ENCODE measurements around the gene CCDC146.
"Not testable (repeated sequence)": the region's sequence is repeated elsewhere in the genome, so short reads cannot be mapped to it uniquely, and the experiment has no call there.

The CCDC146 gene

DNA sequence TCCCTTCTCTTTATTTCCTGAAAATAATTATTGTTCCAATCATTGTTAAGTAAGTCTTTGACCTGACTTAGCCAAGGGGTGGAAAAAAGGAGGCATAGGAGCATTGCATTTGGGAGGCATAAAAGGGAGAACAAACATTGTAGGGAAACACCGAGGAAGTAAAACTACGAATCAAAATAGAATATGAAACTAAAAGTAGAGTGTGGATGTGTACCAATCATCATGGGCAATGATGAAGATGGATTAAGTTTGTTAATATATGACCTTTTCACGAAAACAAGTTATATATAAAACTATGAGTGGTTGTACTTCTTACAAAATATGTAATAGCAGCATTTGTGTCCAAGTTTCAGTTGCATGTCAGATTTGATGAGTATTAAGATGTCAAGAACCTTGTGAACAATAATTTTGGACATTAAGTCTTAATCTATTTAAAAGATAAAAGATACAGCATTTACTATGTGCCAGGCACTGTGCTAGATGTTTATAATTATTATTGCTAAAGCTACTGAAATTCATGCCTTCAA, 52.9 kb downstream of the CCDC146 start:
- not testable (repeated sequence) for H3K4me3 Mint-ChIP-seq; H3K9me3 Mint-ChIP-seq; H3K36me3 Mint-ChIP-seq (ENCODE audit: low read depth); H3K27ac Mint-ChIP-seq; H3K4me1 Mint-ChIP-seq (ENCODE audit: low read depth); H3K27me3 Mint-ChIP-seq

- H3K27ac Mint-ChIP-seq; H3K27me3 Mint-ChIP-seq; H3K36me3 Mint-ChIP-seq (ENCODE audit: low read depth); H3K9me3 Mint-ChIP-seq; H3K4me1 Mint-ChIP-seq (ENCODE audit: low read depth); H3K4me3 Mint-ChIP-seq: not testable (repeated sequence)
Measured at GRCh38 chr7:77177321-77177904, 55.0 kb downstream of the CCDC146 start.

DNA sequence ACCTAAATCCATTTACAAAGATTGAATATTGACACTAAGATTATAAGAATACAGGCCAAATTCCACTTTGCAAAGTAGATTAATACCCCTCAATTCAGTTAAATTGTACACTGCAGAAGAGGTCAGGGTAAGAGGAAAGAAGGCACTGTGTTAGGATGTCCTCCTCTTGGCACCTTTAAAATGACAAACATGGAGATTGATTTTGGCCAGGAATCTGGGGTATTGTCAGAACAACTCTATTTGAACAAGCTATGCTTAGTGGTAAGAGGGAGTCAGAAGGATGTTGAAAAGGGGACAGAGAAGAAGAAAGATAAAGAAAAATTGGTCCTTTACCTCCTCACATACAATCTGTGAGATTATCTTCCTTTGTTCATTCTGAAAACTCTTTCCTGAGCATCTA, 55.6 kb downstream of the CCDC146 start:
- H3K4me1 Mint-ChIP-seq (ENCODE audit: low read depth); H3K27me3 Mint-ChIP-seq; H3K4me3 Mint-ChIP-seq: not testable (repeated sequence)

GRCh38 chr7:77181015-77181595, 58.7 kb downstream of the CCDC146 start:
- no peaks in the 10 kb centered on the region for H3K27me3 Mint-ChIP-seq
- H3K36me3 Mint-ChIP-seq (ENCODE audit: low read depth) = peaks cover 4% of the 10 kb centered on the region
- H3K4me1 Mint-ChIP-seq (ENCODE audit: low read depth) = peaks cover 3% of the 10 kb centered on the region
- no peak overlapping the region for H3K4me3 Mint-ChIP-seq
- H3K9me3 Mint-ChIP-seq = peaks cover 5% of the 10 kb centered on the region
- no peak overlapping the region for H3K27ac Mint-ChIP-seq

More for the DNA sequence above, 55.6 kb downstream of the CCDC146 start:
- H3K36me3 Mint-ChIP-seq (ENCODE audit: low read depth); H3K27ac Mint-ChIP-seq; H3K9me3 Mint-ChIP-seq: not testable (repeated sequence)

- H3K27ac Mint-ChIP-seq = no peak overlapping the region
- peaks cover 3% of the 10 kb centered on the region for H3K4me1 Mint-ChIP-seq (ENCODE audit: low read depth)
- H3K36me3 Mint-ChIP-seq (ENCODE audit: low read depth) = peaks cover 4% of the 10 kb centered on the region
- peaks cover 5% of the 10 kb centered on the region for H3K9me3 Mint-ChIP-seq
- no peak overlapping the region for H3K4me3 Mint-ChIP-seq
- H3K27me3 Mint-ChIP-seq = no peaks in the 10 kb centered on the region
Measured at GRCh38 chr7:77181734-77182133, 59.3 kb downstream of the CCDC146 start.

DNA sequence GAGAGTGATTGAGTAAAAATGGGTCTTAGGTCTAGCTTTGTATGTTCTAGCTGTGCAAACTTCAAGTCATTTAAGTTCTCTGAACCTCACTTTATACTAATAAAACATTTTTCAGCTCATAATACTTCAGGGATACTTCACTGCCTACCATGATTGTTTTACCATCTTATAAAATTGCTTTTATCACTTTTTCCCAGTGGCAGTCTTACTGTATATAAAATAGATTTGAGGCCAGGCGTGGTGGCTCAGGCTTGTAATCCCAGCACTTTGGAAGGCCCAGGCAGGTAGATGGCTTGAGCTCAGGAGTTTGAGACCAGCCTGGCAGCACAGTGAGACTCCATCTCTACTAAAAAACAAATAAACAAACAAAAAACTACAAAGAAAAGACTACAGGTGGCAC, 59.8 kb downstream of the CCDC146 start:
- peaks cover 4% of the 10 kb centered on the region for H3K36me3 Mint-ChIP-seq (ENCODE audit: low read depth)
- no peaks in the 10 kb centered on the region for H3K27me3 Mint-ChIP-seq
- peaks cover 5% of the 10 kb centered on the region for H3K9me3 Mint-ChIP-seq
- no peak overlapping the region for H3K4me3 Mint-ChIP-seq
- no peak overlapping the region for H3K27ac Mint-ChIP-seq
- peaks cover 3% of the 10 kb centered on the region for H3K4me1 Mint-ChIP-seq (ENCODE audit: low read depth)

DNA sequence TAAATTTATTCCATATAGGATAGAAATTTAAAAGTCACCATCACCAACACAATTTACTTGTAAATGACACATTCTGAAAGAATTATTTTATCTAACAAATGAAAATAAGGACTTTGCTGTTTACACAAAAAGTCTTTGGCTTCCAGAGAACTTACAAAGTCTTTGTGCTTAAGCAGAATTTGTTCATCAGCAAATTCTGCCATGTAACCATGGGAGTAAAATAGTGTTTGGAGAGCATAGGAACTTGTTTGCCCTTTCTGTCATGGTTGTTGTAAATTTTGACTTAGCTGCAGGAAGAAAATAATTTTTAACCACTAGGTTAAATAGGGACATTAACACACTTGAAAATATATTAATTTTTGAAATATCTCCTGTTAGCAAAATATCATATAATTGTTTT, 62.0 kb downstream of the CCDC146 start:
- H3K27me3 Mint-ChIP-seq = no peaks in the 10 kb centered on the region
- H3K36me3 Mint-ChIP-seq (ENCODE audit: low read depth) = peaks cover 4% of the 10 kb centered on the region
- H3K9me3 Mint-ChIP-seq = peaks cover 5% of the 10 kb centered on the region
- H3K27ac Mint-ChIP-seq = no peak overlapping the region
- H3K4me3 Mint-ChIP-seq = no peak overlapping the region
- peaks cover 9% of the 10 kb centered on the region for H3K4me1 Mint-ChIP-seq (ENCODE audit: low read depth)

DNA sequence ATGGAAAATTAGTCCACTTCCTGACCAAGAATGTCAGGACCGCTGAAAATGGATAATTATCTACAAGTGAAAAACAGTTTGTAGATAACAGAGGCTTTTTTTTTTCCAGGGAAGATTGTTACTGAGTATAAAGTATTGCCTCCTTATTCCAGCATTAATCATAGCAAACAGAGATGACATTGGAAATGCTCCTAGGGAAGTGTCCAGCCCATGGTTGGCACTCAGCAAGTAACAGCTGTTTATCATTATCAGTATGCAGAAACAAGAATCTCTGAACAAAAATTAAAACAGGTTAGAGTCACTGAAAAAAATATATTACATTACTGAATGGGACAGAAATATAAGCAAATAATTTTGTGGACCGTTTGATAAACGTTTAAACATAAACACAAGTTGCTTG, 62.6 kb downstream of the CCDC146 start:
- peaks cover 11% of the 10 kb centered on the region for H3K4me1 Mint-ChIP-seq (ENCODE audit: low read depth)
- H3K36me3 Mint-ChIP-seq (ENCODE audit: low read depth) = peaks cover 4% of the 10 kb centered on the region
- peaks cover 5% of the 10 kb centered on the region for H3K9me3 Mint-ChIP-seq
- no peak overlapping the region for H3K27ac Mint-ChIP-seq
- no peak overlapping the region for H3K4me3 Mint-ChIP-seq
- no peaks in the 10 kb centered on the region for H3K27me3 Mint-ChIP-seq

DNA sequence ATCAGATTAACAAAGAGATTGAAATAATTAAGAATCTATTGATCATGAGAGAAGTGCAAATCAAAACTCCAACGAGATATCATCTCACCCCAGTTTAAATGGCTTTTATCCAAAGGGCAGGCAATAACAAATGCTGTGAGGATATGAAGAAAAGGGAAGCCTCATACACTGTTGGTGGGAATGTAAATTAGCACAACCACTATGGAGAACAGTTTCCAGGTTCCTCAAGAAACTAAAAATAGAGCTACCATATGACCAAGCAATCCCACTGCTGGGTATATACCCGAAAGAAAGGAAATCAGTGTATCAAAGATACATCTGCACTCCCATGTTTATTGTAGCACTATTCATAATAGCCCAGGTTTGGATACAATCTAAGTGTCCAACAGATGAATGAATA, 63.5 kb downstream of the CCDC146 start:
- Mint-ChIP-seq H3K4me1 (ENCODE audit: low read depth) (peaks cover 11% of the 10 kb centered on the region), H3K27me3 (no peaks in the 10 kb centered on the region), H3K36me3 (ENCODE audit: low read depth) (peaks cover 4% of the 10 kb centered on the region), H3K4me3 (no peak overlapping the region), H3K9me3 (peaks cover 3% of the 10 kb centered on the region), H3K27ac (no peak overlapping the region)

- peaks cover 26% of the 10 kb centered on the region for H3K4me1 Mint-ChIP-seq (ENCODE audit: low read depth)
- no peaks in the 10 kb centered on the region for H3K36me3 Mint-ChIP-seq (ENCODE audit: low read depth)
- no peak overlapping the region for H3K4me3 Mint-ChIP-seq
- H3K27me3 Mint-ChIP-seq = no peaks in the 10 kb centered on the region
- H3K9me3 Mint-ChIP-seq = no peaks in the 10 kb centered on the region
- H3K27ac Mint-ChIP-seq = no peak overlapping the region
Measured at GRCh38 chr7:77188731-77189437, 66.5 kb downstream of the CCDC146 start.

- Mint-ChIP-seq H3K4me1 (ENCODE audit: low read depth) (peaks cover 50% of the 10 kb centered on the region), H3K4me3 (no peak overlapping the region), H3K27ac (no peak overlapping the region)
Measured at GRCh38 chr7:77197141-77197540, 74.7 kb downstream of the CCDC146 start.

GRCh38 chr7:77199013-77199966, 76.9 kb downstream of the CCDC146 start, which contains the start of gene FGL2:
FGL2 (minus strand) TSS chr7:77199819; CDS start chr7:77199793, 26 bp downstream.
- peak within 1 kb of the TSS; percentile 82 for H3K4me3 Mint-ChIP-seq
- peak within 1 kb of the TSS; percentile 77 for H3K27ac Mint-ChIP-seq
- no peaks in the 10 kb centered on the region for H3K27me3 Mint-ChIP-seq
- H3K36me3 Mint-ChIP-seq (ENCODE audit: low read depth) = no peaks in the 10 kb centered on the region
- peaks cover 44% of the 10 kb centered on the region for H3K4me1 Mint-ChIP-seq (ENCODE audit: low read depth)
- no peaks in the 10 kb centered on the region for H3K9me3 Mint-ChIP-seq

More at GRCh38 chr7:77197141-77197540, 74.7 kb downstream of the CCDC146 start:
- Mint-ChIP-seq H3K36me3 (ENCODE audit: low read depth) (no peaks in the 10 kb centered on the region), H3K9me3 (no peaks in the 10 kb centered on the region), H3K27me3 (no peaks in the 10 kb centered on the region)

DNA sequence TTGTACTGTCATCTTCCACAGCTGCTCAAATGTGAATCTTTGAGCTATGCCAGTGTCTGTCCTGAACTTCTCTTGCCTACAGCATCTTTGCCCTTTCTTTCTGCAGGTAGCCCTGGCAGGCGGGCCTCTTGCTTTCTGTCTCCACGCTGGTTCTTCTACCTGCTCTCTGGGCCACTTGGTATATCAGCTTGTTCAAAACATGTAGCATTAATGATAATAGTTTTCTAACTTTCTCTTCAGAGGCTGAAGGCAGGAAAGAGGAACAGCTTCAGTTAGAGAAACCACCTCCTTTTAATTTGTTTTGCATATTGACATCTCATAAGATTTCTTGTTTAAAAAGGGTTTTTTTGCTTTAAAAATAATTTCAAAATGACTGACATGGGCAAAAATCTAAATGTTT, 78.1 kb downstream of the CCDC146 start:
- Mint-ChIP-seq H3K27me3 (no peaks in the 10 kb centered on the region), H3K4me3 (peak overlapping the region; percentile 35), H3K27ac (no peak overlapping the region), H3K4me1 (ENCODE audit: low read depth) (peaks cover 44% of the 10 kb centered on the region), H3K9me3 (no peaks in the 10 kb centered on the region), H3K36me3 (ENCODE audit: low read depth) (no peaks in the 10 kb centered on the region)

DNA sequence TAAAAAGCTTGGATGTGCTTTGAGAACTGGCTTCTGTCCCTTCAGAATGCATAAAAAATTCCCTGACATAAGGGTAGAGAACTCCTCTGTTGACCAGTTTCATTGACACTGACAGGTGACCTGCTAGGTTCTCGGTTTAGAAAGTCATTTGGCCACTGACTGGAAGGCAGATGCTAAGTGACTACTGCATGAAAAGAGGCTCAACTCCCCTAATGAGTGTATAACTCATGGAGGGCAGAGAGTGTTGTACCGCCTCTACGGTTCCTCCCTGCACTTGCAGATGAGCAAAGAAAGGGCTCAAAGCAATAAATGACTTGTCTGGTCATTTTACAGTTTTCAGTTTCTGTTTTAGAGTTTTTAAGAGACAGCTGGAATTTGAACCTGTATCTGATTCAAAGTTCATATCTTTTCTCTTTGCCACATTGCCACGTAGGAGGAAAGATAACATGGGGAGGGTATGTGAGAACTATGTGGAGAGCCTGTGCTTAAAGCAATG, 80.1 kb downstream of the CCDC146 start:
- Mint-ChIP-seq H3K9me3 (no peaks in the 10 kb centered on the region), H3K27ac (no peak overlapping the region), H3K36me3 (ENCODE audit: low read depth) (no peaks in the 10 kb centered on the region), H3K4me3 (no peak overlapping the region), H3K4me1 (ENCODE audit: low read depth) (peaks cover 44% of the 10 kb centered on the region), H3K27me3 (no peaks in the 10 kb centered on the region)
